ENCODE data around the gene BEND7. TPM values are rescaled to one million over a fixed set of nuclear protein-coding genes. Genes with fewer than 3 reads are reported as not detected.

The BEND7 gene
- total and polyA plus RNA-seq, 9 of the 15 experiments (the other 6 are each of a cell fraction or from before 2014, with no cell fraction given) = 1.3 to 11.4 (median 5.2) TPM

- no peak for TF ChIP-seq REST (IDR thresholded peaks at IDR 0.05; ENCODE audit: borderline replicate concordance)
- TF ChIP-seq REST (CRISPR knock-in tag; IDR thresholded peaks at IDR 0.05; ENCODE audit: low read depth) = no peak
Measured at GRCh38 chr10:13496931-13497330, 31.9 kb downstream of the BEND7 start (continued).

- no peak overlapping the region for H3K4me2 ChIP-seq (ENCODE audit: insufficient read depth, low read length)
- H3K9ac ChIP-seq (ENCODE audit: insufficient read depth in 1 of 2, low read depth in 2 of 2, low read length in 2 of 2) = no peak overlapping the region
- H3K79me2 ChIP-seq (ENCODE audit: control insufficient read depth, insufficient read depth, low read length) = no peaks in the 10 kb centered on the region
- in situ Hi-C loops (cut with MboI) = no loop called here
- no peaks in the 10 kb centered on the region for H4K20me1 ChIP-seq (replicated peaks; ENCODE audit: control insufficient read depth, insufficient read depth, low read length)
- ChIA-PET POLR2A (interaction anchor here (0.5 to 1.4 kb wide), 2 partner anchors 15 to 80 kb away, joined by 3 to 5 read pairs; no protein-coding TSS in a partner anchor), CTCF (ENCODE audit: low intra/inter-chr PET ratio) (no interaction called here)
- H3K9me1 ChIP-seq (ENCODE audit: control insufficient read depth, insufficient read depth, low read length) = no peaks in the 10 kb centered on the region
- H3K36me3 ChIP-seq (ENCODE audit: control insufficient read depth, insufficient read depth, low read length) = no peaks in the 10 kb centered on the region
- H3K27ac ChIP-seq (ENCODE audit: extremely low read depth, low read depth, low read length) = no peak overlapping the region
- H3K4me1 ChIP-seq (replicated peaks in 1 of 2; ENCODE audit: control insufficient read depth in 2 of 2, insufficient read depth in 2 of 2, low read length in 2 of 2) = peaks cover 0 to 12% of the 10 kb centered on the region in 2 experiments; a peak in 3 of 5 replicates
- no peak for ATAC-seq
- no peaks in the 10 kb centered on the region for H3K9me3 ChIP-seq (replicated peaks; ENCODE audit: control insufficient read depth, insufficient read depth, low read depth, low read length)
- BruUV-seq (replicated peaks) = no TSS peak
- intact Hi-C loops (cut with micrococcal nuclease) = no loop called here
- WGBS (ENCODE audit: insufficient coverage, low coverage, missing lambda C conversion rate) = 51% methylated on average over 5 of the region's 8 CpGs
- no peak for DNase-seq (ENCODE audit: extremely low read depth in 1 of 4, low spot score in 3 of 4)
- H3K27me3 ChIP-seq (ENCODE audit: control insufficient read depth in 2 of 2, insufficient read depth in 2 of 2, low read length in 2 of 2) = no peaks in the 10 kb centered on the region
- no peak for FAIRE-seq
- H2AFZ ChIP-seq (ENCODE audit: low read depth, low read length) = no peak overlapping the region
- no peak overlapping the region for H3K4me3 ChIP-seq
- TF ChIP-seq E2F6 (IDR thresholded peaks at IDR 0.05; ENCODE audit: borderline replicate concordance in 1 of 2, extremely low read depth in 1 of 2, insufficient read depth in 1 of 2, insufficient read length in 1 of 2, low read depth in 1 of 2, low read length in 1 of 2, poor library complexity in 1 of 2, severe bottlenecking in 1 of 2) = no peak
- no peak for TF ChIP-seq HLTF (IDR thresholded peaks at IDR 0.05)
- TF ChIP-seq HMG20A (CRISPR knock-in tag; conservative IDR thresholded peaks at IDR 0.05) = no peak
- TF ChIP-seq NR2C2 (CRISPR knock-in tag; IDR thresholded peaks at IDR 0.05) = no peak
- no peak for TF ChIP-seq NR2C2 (tag; IDR thresholded peaks at IDR 0.05)
- no peak for TF ChIP-seq IRF1 (CRISPR knock-in tag; IDR thresholded peaks at IDR 0.05; ENCODE audit: borderline replicate concordance)
- no peak for TF ChIP-seq ZNF449 (CRISPR knock-in tag; IDR thresholded peaks at IDR 0.05)
Measured at GRCh38 chr10:13496164-13496563, 32.6 kb downstream of the BEND7 start.

Measured in K562 (cell line).